Activated CD4-positive, alpha-beta T cell treated with anti-CD3 and anti-CD28 coated beads, Interleukin-2, Interleukin-4, amounts not matched to agents 100 ng/mL and 50 ng/mL, durations not matched to agents 16 hours and 8 hours (primary cell): ENCODE measurements around the gene UPK2.
A peak's percentile ranks its signal among the peaks of the same experiment; 100 is the strongest.

Experiments
- DNase-seq: peaks from one replicate; pipeline ENCODE4 v3.0.0-alpha.2; 2020; ENCODE audit warnings: low spot score

The UPK2 gene

GRCh38 chr11:118956094-118956846 is at the start of gene UPK2:
UPK2 (plus strand) TSS chr11:118956298; CDS start chr11:118956351, 53 bp downstream.
- DNase-seq, result peak; percentile 88

GRCh38 chr11:118907051-118908042 is 48.8 kb upstream of the UPK2 start:
- DNase-seq, result peak; percentile 91

GRCh38 chr11:118908264-118908663 is 47.8 kb upstream of the UPK2 start:
- no peak for DNase-seq

GRCh38 chr11:118908901-118909618 is 47.0 kb upstream of the UPK2 start:
- no peak for DNase-seq

- DNase-seq, result no peak
Observed at GRCh38 chr11:118909619-118910308, 46.3 kb upstream of the UPK2 start.

- DNase-seq, result peak; percentile 28
Observed at GRCh38 chr11:118910309-118911112, 45.6 kb upstream of the UPK2 start.

GRCh38 chr11:118911113-118911879 is 44.8 kb upstream of the UPK2 start:
- no peak for DNase-seq

- DNase-seq, result peak; percentile 80
Observed at GRCh38 chr11:118911880-118912741, 44.0 kb upstream of the UPK2 start.

- DNase-seq, result peak; percentile 16
Observed at GRCh38 chr11:118912742-118913410, 43.2 kb upstream of the UPK2 start.

GRCh38 chr11:118913411-118914125 is 42.5 kb upstream of the UPK2 start:
- DNase-seq, result peak; percentile 22

GRCh38 chr11:118914178-118914918 is 41.8 kb upstream of the UPK2 start:
- peak; percentile 67 for DNase-seq

- no peak for DNase-seq
Observed at GRCh38 chr11:118914987-118915386, 41.1 kb upstream of the UPK2 start.

- DNase-seq, result no peak
Observed at GRCh38 chr11:118915396-118915795, 40.7 kb upstream of the UPK2 start.

GRCh38 chr11:118915941-118916841 is 39.9 kb upstream of the UPK2 start:
- no peak for DNase-seq

GRCh38 chr11:118916842-118917388 is 39.2 kb upstream of the UPK2 start:
- DNase-seq, result no peak
